ENCODE data around the gene KSR1. TPM values are rescaled to one million over a fixed set of nuclear protein-coding genes. Genes with fewer than 3 reads are reported as not detected.

KSR1 gene
- total and polyA plus RNA-seq, 3 donors from 2014 or later, result 44.8 to 80.7 (median 63.7) TPM

- no peak overlapping the region for H3K27ac ChIP-seq
- H3K4me1 ChIP-seq, result no peaks in the 10 kb centered on the region
- DNase-seq, result no peak
- no peaks in the 10 kb centered on the region for H3K36me3 ChIP-seq (ENCODE audit: low read depth, missing control alignments)
- WGBS, 2 donors, result 87 to 95% methylated on average over 3 of the region's 3 CpGs
- TF ChIP-seq CTCF (IDR thresholded peaks at IDR 0.05) (no peak), POLR2A (IDR thresholded peaks at IDR 0.05) (no peak)
- H3K4me3 ChIP-seq, result no peak overlapping the region
- no peaks in the 10 kb centered on the region for H3K9me3 ChIP-seq
- no peaks in the 10 kb centered on the region for H3K27me3 ChIP-seq
- intact Hi-C loops (cut with DNase I; ENCODE audit: low total_unique reads), result no loop called here
Observed at GRCh38 chr17:27413792-27414191, 42.5 kb upstream of the KSR1 start.

- Histone ChIP-seq H3K27ac (no peak overlapping the region), H3K4me1 (no peaks in the 10 kb centered on the region), H3K4me3 (no peak overlapping the region), H3K27me3 (no peaks in the 10 kb centered on the region), H3K36me3 (ENCODE audit: low read depth, missing control alignments) (no peaks in the 10 kb centered on the region), H3K9me3 (no peaks in the 10 kb centered on the region)
- DNase-seq, result no peak
- 75 to 88% methylated on average over 3 of the region's 3 CpGs for WGBS, 2 donors
- no peak for TF ChIP-seq POLR2A (IDR thresholded peaks at IDR 0.05)
- intact Hi-C loops (cut with DNase I; ENCODE audit: low total_unique reads), result no loop called here
Observed at GRCh38 chr17:27414271-27414670, 42.0 kb upstream of the KSR1 start.

GRCh38 chr17:27414694-27415093 lies 41.6 kb upstream of the KSR1 start:
- Histone ChIP-seq H3K27ac (no peak overlapping the region), H3K4me1 (no peaks in the 10 kb centered on the region), H3K4me3 (no peak overlapping the region), H3K36me3 (ENCODE audit: low read depth, missing control alignments) (no peaks in the 10 kb centered on the region), H3K27me3 (no peaks in the 10 kb centered on the region), H3K9me3 (no peaks in the 10 kb centered on the region)
- intact Hi-C loops (cut with DNase I; ENCODE audit: low total_unique reads), result no loop called here
- no peak for DNase-seq
- no peak for TF ChIP-seq POLR2A (IDR thresholded peaks at IDR 0.05)
- TF ChIP-seq CTCF (IDR thresholded peaks at IDR 0.05), result no peak
- WGBS, 2 donors, result 79 to 92% methylated on average over 6 of the region's 6 CpGs

- H3K36me3 ChIP-seq (ENCODE audit: low read depth, missing control alignments), result no peaks in the 10 kb centered on the region
- no peaks in the 10 kb centered on the region for H3K9me3 ChIP-seq
- DNase-seq, result no peak
- H3K4me3 ChIP-seq, result no peak overlapping the region
- 71 to 73% methylated on average over 3 to 5 of the region's 6 CpGs for WGBS, 2 donors
- TF ChIP-seq CTCF (IDR thresholded peaks at IDR 0.05) (no peak), POLR2A (IDR thresholded peaks at IDR 0.05) (no peak)
- intact Hi-C loops (cut with DNase I; ENCODE audit: low total_unique reads), result no loop called here
- no peaks in the 10 kb centered on the region for H3K4me1 ChIP-seq
- no peak overlapping the region for H3K27ac ChIP-seq
- H3K27me3 ChIP-seq, result no peaks in the 10 kb centered on the region
Observed at GRCh38 chr17:27415120-27415795, 41.0 kb upstream of the KSR1 start.

- Histone ChIP-seq H3K9me3 (no peaks in the 10 kb centered on the region), H3K36me3 (ENCODE audit: low read depth, missing control alignments) (no peaks in the 10 kb centered on the region), H3K27ac (no peak overlapping the region), H3K27me3 (no peaks in the 10 kb centered on the region), H3K4me1 (no peaks in the 10 kb centered on the region), H3K4me3 (no peak overlapping the region)
- 87 to 96% methylated on average over 8 to 13 of the region's 13 CpGs for WGBS, 2 donors
- TF ChIP-seq POLR2A (IDR thresholded peaks at IDR 0.05) (no peak), CTCF (IDR thresholded peaks at IDR 0.05) (no peak)
- no peak for DNase-seq
- intact Hi-C loops (cut with DNase I; ENCODE audit: low total_unique reads), result no loop called here
Observed at GRCh38 chr17:27417596-27418365, 38.5 kb upstream of the KSR1 start.

All from testis (tissue), 3 donors.